ENCODE results near the gene HFM1. TPM values are rescaled to one million over a fixed set of nuclear protein-coding genes. Genes with fewer than 3 reads are reported as not detected.
"Not testable (repeated sequence)": the region's sequence is repeated elsewhere in the genome, so short reads cannot be mapped to it uniquely, and the experiment has no call there.

HFM1 gene
- total RNA-seq (ENCODE audit: unreplicated experiment) = 2.5 TPM
- long read RNA-seq = 0 reads

GRCh38 chr1:91404151-91405012 lies at the start of gene HFM1:
HFM1 (minus strand) TSS chr1:91404837; CDS start chr1:91401082, 3,755 bp downstream.
- Mint-ChIP-seq H3K27ac (ENCODE audit: unreplicated experiment) (peak within 1 kb of the TSS; percentile 90), H3K4me1 (ENCODE audit: unreplicated experiment) (no peaks in the 10 kb centered on the region), H3K36me3 (ENCODE audit: low read depth, unreplicated experiment) (no peaks in the 10 kb centered on the region), H3K27me3 (ENCODE audit: unreplicated experiment) (no peaks in the 10 kb centered on the region), H3K4me3 (ENCODE audit: unreplicated experiment) (peak within 1 kb of the TSS; percentile 95), H3K9me3 (ENCODE audit: unreplicated experiment) (no peaks in the 10 kb centered on the region)
- peak; percentile 81 for DNase-seq (ENCODE audit: low spot score)
- TF ChIP-seq CTCF (IDR thresholded peaks at IDR 0.05; ENCODE audit: unreplicated experiment) = no peak

DNA sequence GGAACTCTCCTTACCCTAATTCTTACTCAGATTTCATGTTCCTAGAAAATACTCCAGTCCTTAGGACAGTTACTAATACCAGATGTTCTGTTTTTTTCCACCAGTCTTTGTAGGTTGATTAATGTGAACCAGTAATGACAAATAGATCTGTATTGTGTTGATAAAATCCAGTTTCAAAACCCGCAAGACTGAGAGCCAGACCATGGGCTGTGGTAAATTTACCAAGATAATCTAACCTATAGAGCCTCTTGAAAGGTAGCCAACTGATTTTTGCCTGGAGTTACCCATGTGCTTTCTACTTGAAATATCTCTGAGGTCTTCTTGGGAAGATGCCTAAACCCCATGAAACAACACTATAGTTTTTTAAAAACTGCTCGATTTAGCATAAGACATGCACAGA lies 49.5 kb upstream of the HFM1 start:
- no peaks in the 10 kb centered on the region for H3K9me3 Mint-ChIP-seq (ENCODE audit: unreplicated experiment)
- H3K36me3 Mint-ChIP-seq (ENCODE audit: low read depth, unreplicated experiment) = no peaks in the 10 kb centered on the region
- H3K4me1 Mint-ChIP-seq (ENCODE audit: unreplicated experiment) = no peaks in the 10 kb centered on the region
- no peak for TF ChIP-seq CTCF (IDR thresholded peaks at IDR 0.05; ENCODE audit: unreplicated experiment)
- H3K27me3 Mint-ChIP-seq (ENCODE audit: unreplicated experiment) = no peaks in the 10 kb centered on the region
- DNase-seq (ENCODE audit: low spot score) = no peak
- H3K4me3 Mint-ChIP-seq (ENCODE audit: unreplicated experiment) = no peak overlapping the region
- no peak overlapping the region for H3K27ac Mint-ChIP-seq (ENCODE audit: unreplicated experiment)

- no peak for DNase-seq (ENCODE audit: low spot score)
- no peaks in the 10 kb centered on the region for H3K4me1 Mint-ChIP-seq (ENCODE audit: unreplicated experiment)
- no peaks in the 10 kb centered on the region for H3K36me3 Mint-ChIP-seq (ENCODE audit: low read depth, unreplicated experiment)
These were observed 45.6 kb upstream of the HFM1 start for GRCh38 chr1:91450260-91450659.

DNA sequence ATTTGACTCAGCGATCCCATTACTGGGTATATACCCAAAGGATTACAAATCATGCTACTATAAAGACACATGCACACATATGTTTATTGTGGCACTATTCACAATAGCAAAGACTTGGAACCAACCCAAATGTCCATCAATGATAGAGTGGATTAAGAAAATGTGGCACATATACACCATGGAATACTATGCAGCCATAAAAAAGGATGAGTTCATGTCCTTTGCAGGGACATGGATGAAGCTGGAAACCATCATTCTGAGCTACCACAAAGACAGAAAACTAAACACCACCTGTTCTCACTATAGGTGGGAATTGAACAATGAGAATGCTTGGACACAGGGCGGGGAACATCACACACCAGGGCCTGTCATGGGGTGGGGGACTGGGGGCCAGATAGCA lies 43.1 kb upstream of the HFM1 start:
- H3K4me3 Mint-ChIP-seq (ENCODE audit: unreplicated experiment); H3K27ac Mint-ChIP-seq (ENCODE audit: unreplicated experiment); H3K27me3 Mint-ChIP-seq (ENCODE audit: unreplicated experiment); DNase-seq (ENCODE audit: low spot score); H3K36me3 Mint-ChIP-seq (ENCODE audit: low read depth, unreplicated experiment); H3K9me3 Mint-ChIP-seq (ENCODE audit: unreplicated experiment); H3K4me1 Mint-ChIP-seq (ENCODE audit: unreplicated experiment): not testable (repeated sequence)

More at GRCh38 chr1:91450260-91450659, 45.6 kb upstream of the HFM1 start:
- Mint-ChIP-seq H3K9me3 (ENCODE audit: unreplicated experiment) (no peaks in the 10 kb centered on the region), H3K4me3 (ENCODE audit: unreplicated experiment) (no peak overlapping the region), H3K27me3 (ENCODE audit: unreplicated experiment) (no peaks in the 10 kb centered on the region), H3K27ac (ENCODE audit: unreplicated experiment) (no peak overlapping the region)
- TF ChIP-seq CTCF (IDR thresholded peaks at IDR 0.05; ENCODE audit: unreplicated experiment) = no peak

GRCh38 chr1:91441980-91442379 lies 37.3 kb upstream of the HFM1 start:
- H3K36me3 Mint-ChIP-seq (ENCODE audit: low read depth, unreplicated experiment); DNase-seq (ENCODE audit: low spot score); H3K4me3 Mint-ChIP-seq (ENCODE audit: unreplicated experiment); H3K4me1 Mint-ChIP-seq (ENCODE audit: unreplicated experiment); H3K27ac Mint-ChIP-seq (ENCODE audit: unreplicated experiment); H3K27me3 Mint-ChIP-seq (ENCODE audit: unreplicated experiment); H3K9me3 Mint-ChIP-seq (ENCODE audit: unreplicated experiment): not testable (repeated sequence)

GRCh38 chr1:91440847-91441246 lies 36.2 kb upstream of the HFM1 start:
- no peak for DNase-seq (ENCODE audit: low spot score)
- peaks cover 3% of the 10 kb centered on the region for H3K36me3 Mint-ChIP-seq (ENCODE audit: low read depth, unreplicated experiment)
- no peaks in the 10 kb centered on the region for H3K4me1 Mint-ChIP-seq (ENCODE audit: unreplicated experiment)
- no peak overlapping the region for H3K4me3 Mint-ChIP-seq (ENCODE audit: unreplicated experiment)
- H3K9me3 Mint-ChIP-seq (ENCODE audit: unreplicated experiment) = no peaks in the 10 kb centered on the region
- no peak overlapping the region for H3K27ac Mint-ChIP-seq (ENCODE audit: unreplicated experiment)
- no peak for TF ChIP-seq CTCF (IDR thresholded peaks at IDR 0.05; ENCODE audit: unreplicated experiment)
- no peaks in the 10 kb centered on the region for H3K27me3 Mint-ChIP-seq (ENCODE audit: unreplicated experiment)

All from endothelial cell (in vitro differentiated cells).